ENCODE results near the gene SLC35F1.

Gene SLC35F1

DNA sequence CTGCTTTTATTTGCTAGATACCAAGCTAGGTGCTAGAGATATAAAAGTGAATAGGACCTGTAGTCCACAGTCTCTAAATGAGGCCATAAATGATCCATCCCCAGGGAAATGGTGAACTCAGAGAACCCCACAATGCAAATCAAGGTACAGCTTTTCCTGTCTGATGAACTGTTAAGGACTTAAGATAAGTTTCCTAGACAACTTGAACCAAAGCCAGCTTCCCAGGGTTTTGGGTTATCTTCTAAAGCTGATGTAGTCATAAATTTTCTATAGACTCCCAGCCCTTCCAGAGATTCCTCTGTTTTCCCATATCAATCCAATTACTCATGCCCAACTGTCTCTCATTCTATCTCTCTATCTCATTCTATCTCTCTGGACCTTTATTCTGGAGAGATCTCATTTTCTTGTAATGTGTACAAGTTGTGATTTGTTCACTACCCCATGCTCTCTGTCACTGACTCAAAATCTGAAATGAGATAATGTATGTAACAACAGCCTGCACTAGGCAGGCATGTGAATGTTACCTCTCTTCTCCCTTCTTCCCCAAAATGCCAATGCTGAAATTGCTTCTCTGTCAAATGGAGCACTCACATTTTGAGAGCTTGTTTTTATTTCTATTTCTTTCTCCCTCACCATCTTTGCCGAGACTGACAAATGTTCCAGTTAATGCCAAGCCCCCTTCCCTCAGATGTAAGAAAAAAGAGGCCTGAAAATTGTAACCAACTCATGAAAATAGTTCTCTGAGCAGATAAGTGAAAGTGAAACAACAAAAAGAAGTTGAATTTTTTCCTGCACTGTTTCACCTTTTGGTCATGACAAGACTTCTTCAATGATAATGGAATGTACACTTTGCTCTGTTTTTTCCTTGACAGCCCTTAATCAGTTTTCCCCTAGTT, 279.9 kb downstream of the SLC35F1 start:
- peak overlapping the region; percentile 75 for H3K27ac ChIP-seq (ENCODE audit: low read depth, low read length, severe bottlenecking)
- no peaks in the 10 kb centered on the region for H3K4me1 ChIP-seq (ENCODE audit: control insufficient read depth, insufficient read depth, low read length, poor library complexity, severe bottlenecking)
- H3K9me3 ChIP-seq (ENCODE audit: control insufficient read depth, low read length), result no peaks in the 10 kb centered on the region
- H3K4me3 ChIP-seq (ENCODE audit: extremely low read depth, insufficient read depth, low read length, poor library complexity, severe bottlenecking), result no peak overlapping the region
- no CpG with 5 or more reads among the region's 1 CpG for WGBS, 2 experiments (ENCODE audit: insufficient coverage in 2 of 2)
- H3K36me3 ChIP-seq (ENCODE audit: control insufficient read depth, insufficient read depth, low read length), result no peaks in the 10 kb centered on the region

DNA sequence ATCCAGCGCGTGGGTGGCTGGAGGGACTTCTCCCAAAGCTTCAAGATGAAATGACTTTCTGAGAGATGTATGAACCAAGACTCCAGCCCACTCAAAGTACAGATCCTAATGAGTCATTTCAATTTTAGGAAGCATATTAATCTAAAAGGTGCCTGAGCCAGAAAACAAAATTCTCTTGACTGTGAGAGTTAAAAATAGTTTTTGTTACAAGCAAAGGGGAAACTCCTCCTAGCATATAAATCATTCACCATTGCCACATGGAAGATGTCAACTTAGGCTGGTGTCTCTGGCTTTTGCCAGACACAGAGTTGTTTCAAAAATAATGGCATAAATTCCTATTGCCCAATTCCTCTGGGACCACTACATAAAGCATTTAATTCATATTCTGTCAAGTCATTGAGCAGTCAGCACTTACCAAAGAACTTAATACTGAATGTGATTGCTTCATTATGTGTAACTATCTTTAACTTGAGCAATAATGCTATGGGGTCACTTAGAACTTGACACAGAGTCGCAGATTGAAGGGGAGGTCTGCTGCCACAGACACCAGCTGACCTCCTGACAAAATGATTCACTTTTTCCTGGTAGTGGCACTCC, 280.6 kb downstream of the SLC35F1 start:
- H3K4me3 ChIP-seq (ENCODE audit: extremely low read depth, insufficient read depth, low read length, poor library complexity, severe bottlenecking), result no peak overlapping the region

DNA sequence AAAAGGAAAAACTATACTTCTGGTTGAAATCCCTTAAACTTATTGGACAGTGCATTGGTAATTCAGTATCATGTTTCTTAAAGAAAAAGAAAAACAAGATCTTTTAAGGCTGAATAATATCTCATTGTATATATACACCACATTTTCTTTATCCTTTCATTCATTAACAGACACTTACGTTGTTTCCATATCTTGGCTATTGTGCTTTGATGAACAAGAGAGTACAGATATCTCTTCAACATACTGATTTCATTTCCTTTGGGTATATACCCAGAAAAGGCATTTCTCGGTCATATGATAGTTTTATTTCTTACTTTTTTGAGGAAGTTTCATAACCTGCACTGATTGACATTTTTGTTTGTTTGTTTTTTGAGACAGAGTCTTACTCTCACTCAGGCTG, 281.5 kb downstream of the SLC35F1 start:
- WGBS, 2 experiments (ENCODE audit: insufficient coverage in 2 of 2), result no CpG with 5 or more reads among the region's 2 CpGs

More for the DNA sequence above, 280.6 kb downstream of the SLC35F1 start:
- Histone ChIP-seq H3K4me1 (ENCODE audit: control insufficient read depth, insufficient read depth, low read length, poor library complexity, severe bottlenecking) (no peaks in the 10 kb centered on the region), H3K27ac (ENCODE audit: low read depth, low read length, severe bottlenecking) (peak overlapping the region; percentile 75), H3K36me3 (ENCODE audit: control insufficient read depth, insufficient read depth, low read length) (no peaks in the 10 kb centered on the region), H3K9me3 (ENCODE audit: control insufficient read depth, low read length) (no peaks in the 10 kb centered on the region)
- WGBS, 2 experiments (ENCODE audit: insufficient coverage in 2 of 2), result no CpG with 5 or more reads among the region's 3 CpGs

GRCh38 chr6:118197539-118197938, 290.5 kb downstream of the SLC35F1 start:
- Histone ChIP-seq H3K27ac (ENCODE audit: low read depth, low read length, severe bottlenecking) (peak overlapping the region; percentile 46), H3K4me1 (ENCODE audit: control insufficient read depth, insufficient read depth, low read length, poor library complexity, severe bottlenecking) (no peaks in the 10 kb centered on the region), H3K36me3 (ENCODE audit: control insufficient read depth, insufficient read depth, low read length) (no peaks in the 10 kb centered on the region), H3K9me3 (ENCODE audit: control insufficient read depth, low read length) (no peaks in the 10 kb centered on the region), H3K4me3 (ENCODE audit: extremely low read depth, insufficient read depth, low read length, poor library complexity, severe bottlenecking) (no peak overlapping the region)
- WGBS, 2 experiments (ENCODE audit: insufficient coverage in 2 of 2), result 30 to 67% methylated on average over 1 of the region's 3 CpGs

More for the DNA sequence above, 281.5 kb downstream of the SLC35F1 start:
- Histone ChIP-seq H3K27ac (ENCODE audit: low read depth, low read length, severe bottlenecking) (no peak overlapping the region), H3K9me3 (ENCODE audit: control insufficient read depth, low read length) (no peaks in the 10 kb centered on the region), H3K36me3 (ENCODE audit: control insufficient read depth, insufficient read depth, low read length) (no peaks in the 10 kb centered on the region), H3K4me3 (ENCODE audit: extremely low read depth, insufficient read depth, low read length, poor library complexity, severe bottlenecking) (no peak overlapping the region), H3K4me1 (ENCODE audit: control insufficient read depth, insufficient read depth, low read length, poor library complexity, severe bottlenecking) (no peaks in the 10 kb centered on the region)

- no peaks in the 10 kb centered on the region for H3K36me3 ChIP-seq (ENCODE audit: control insufficient read depth, insufficient read depth, low read length)
- H3K27ac ChIP-seq (ENCODE audit: low read depth, low read length, severe bottlenecking), result peak overlapping the region; percentile 37
- H3K9me3 ChIP-seq (ENCODE audit: control insufficient read depth, low read length), result no peaks in the 10 kb centered on the region
- WGBS, 2 experiments (ENCODE audit: insufficient coverage in 2 of 2), result 22 to 50% methylated on average over 1 of the region's 1 CpG
- H3K4me1 ChIP-seq (ENCODE audit: control insufficient read depth, insufficient read depth, low read length, poor library complexity, severe bottlenecking), result no peaks in the 10 kb centered on the region
- H3K4me3 ChIP-seq (ENCODE audit: extremely low read depth, insufficient read depth, low read length, poor library complexity, severe bottlenecking), result no peak overlapping the region
Measured at GRCh38 chr6:118198746-118199145, 291.7 kb downstream of the SLC35F1 start.

DNA sequence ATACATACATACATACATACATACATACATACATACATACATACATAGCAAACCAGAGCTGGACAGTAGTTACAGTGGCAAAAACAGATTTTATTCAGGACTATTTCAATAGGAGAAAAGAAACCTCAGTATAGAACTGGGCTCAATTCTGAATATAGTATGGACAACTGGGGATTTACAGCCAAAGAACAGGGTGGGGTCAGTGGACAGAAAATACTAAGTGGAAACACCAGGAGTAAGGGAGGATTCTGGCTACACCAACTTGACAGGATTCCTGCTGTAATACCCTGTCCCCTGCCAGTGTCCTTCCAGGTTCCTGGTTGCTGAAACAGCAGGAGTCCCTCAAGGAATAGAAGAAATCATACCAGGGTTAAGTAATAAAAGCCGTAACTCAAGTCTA, 293.1 kb downstream of the SLC35F1 start:
- Histone ChIP-seq H3K36me3 (ENCODE audit: control insufficient read depth, insufficient read depth, low read length) (no peaks in the 10 kb centered on the region), H3K4me3 (ENCODE audit: extremely low read depth, insufficient read depth, low read length, poor library complexity, severe bottlenecking) (no peak overlapping the region), H3K9me3 (ENCODE audit: control insufficient read depth, low read length) (no peaks in the 10 kb centered on the region), H3K4me1 (ENCODE audit: control insufficient read depth, insufficient read depth, low read length, poor library complexity, severe bottlenecking) (no peaks in the 10 kb centered on the region), H3K27ac (ENCODE audit: low read depth, low read length, severe bottlenecking) (no peak overlapping the region)
- WGBS, 2 experiments (ENCODE audit: insufficient coverage in 2 of 2), result 80% methylated on average over 1 of the region's 1 CpG; no CpG with 5 or more reads in 1 of the 2 experiments

DNA sequence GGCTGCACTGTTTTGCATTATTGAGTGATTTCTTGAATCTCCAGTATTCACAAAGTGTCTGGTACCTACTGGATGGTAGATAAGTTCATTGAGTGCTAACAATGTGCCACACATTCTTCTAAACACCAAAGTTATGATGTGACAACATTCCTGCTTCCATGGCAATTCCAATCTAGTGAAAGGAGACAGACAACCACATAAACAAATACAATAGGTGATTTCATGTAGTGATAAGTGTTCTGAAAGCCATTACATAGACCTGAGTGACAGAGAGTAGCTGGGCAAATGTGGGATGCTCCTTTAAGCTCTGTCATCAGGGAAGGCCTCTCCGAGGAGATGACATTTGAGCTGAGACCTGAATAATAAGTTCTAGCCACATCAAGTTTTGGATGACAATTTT, 295.5 kb downstream of the SLC35F1 start:
- 100% methylated on average over 1 of the region's 1 CpG for WGBS, 2 experiments (ENCODE audit: insufficient coverage in 2 of 2)
- no peak overlapping the region for H3K4me3 ChIP-seq (ENCODE audit: extremely low read depth, insufficient read depth, low read length, poor library complexity, severe bottlenecking)
- H3K27ac ChIP-seq (ENCODE audit: low read depth, low read length, severe bottlenecking), result no peak overlapping the region
- H3K9me3 ChIP-seq (ENCODE audit: control insufficient read depth, low read length), result no peaks in the 10 kb centered on the region
- no peaks in the 10 kb centered on the region for H3K36me3 ChIP-seq (ENCODE audit: control insufficient read depth, insufficient read depth, low read length)
- no peaks in the 10 kb centered on the region for H3K4me1 ChIP-seq (ENCODE audit: control insufficient read depth, insufficient read depth, low read length, poor library complexity, severe bottlenecking)

- no peaks in the 10 kb centered on the region for H3K9me3 ChIP-seq (ENCODE audit: control insufficient read depth, low read length)
- H3K27ac ChIP-seq (ENCODE audit: low read depth, low read length, severe bottlenecking), result peak overlapping the region; percentile 47
- no peaks in the 10 kb centered on the region for H3K36me3 ChIP-seq (ENCODE audit: control insufficient read depth, insufficient read depth, low read length)
- H3K4me1 ChIP-seq (ENCODE audit: control insufficient read depth, insufficient read depth, low read length, poor library complexity, severe bottlenecking), result no peaks in the 10 kb centered on the region
- H3K4me3 ChIP-seq (ENCODE audit: extremely low read depth, insufficient read depth, low read length, poor library complexity, severe bottlenecking), result no peak overlapping the region
Measured at GRCh38 chr6:118203545-118203944, 296.5 kb downstream of the SLC35F1 start.

GRCh38 chr6:118206221-118206620, 299.2 kb downstream of the SLC35F1 start:
- no peaks in the 10 kb centered on the region for H3K36me3 ChIP-seq (ENCODE audit: control insufficient read depth, insufficient read depth, low read length)
- H3K9me3 ChIP-seq (ENCODE audit: control insufficient read depth, low read length), result no peaks in the 10 kb centered on the region
- no peak overlapping the region for H3K4me3 ChIP-seq (ENCODE audit: extremely low read depth, insufficient read depth, low read length, poor library complexity, severe bottlenecking)
- H3K27ac ChIP-seq (ENCODE audit: low read depth, low read length, severe bottlenecking), result no peak overlapping the region
- no peaks in the 10 kb centered on the region for H3K4me1 ChIP-seq (ENCODE audit: control insufficient read depth, insufficient read depth, low read length, poor library complexity, severe bottlenecking)
- no CpG with 5 or more reads among the region's 1 CpG for WGBS, 2 experiments (ENCODE audit: insufficient coverage in 2 of 2)

- Histone ChIP-seq H3K4me3 (ENCODE audit: extremely low read depth, insufficient read depth, low read length, poor library complexity, severe bottlenecking) (no peak overlapping the region), H3K4me1 (ENCODE audit: control insufficient read depth, insufficient read depth, low read length, poor library complexity, severe bottlenecking) (no peaks in the 10 kb centered on the region), H3K27ac (ENCODE audit: low read depth, low read length, severe bottlenecking) (no peak overlapping the region), H3K9me3 (ENCODE audit: control insufficient read depth, low read length) (no peaks in the 10 kb centered on the region), H3K36me3 (ENCODE audit: control insufficient read depth, insufficient read depth, low read length) (no peaks in the 10 kb centered on the region)
- 84 to 93% methylated on average over 2 to 7 of the region's 10 CpGs for WGBS, 2 experiments (ENCODE audit: insufficient coverage in 2 of 2)
Measured at GRCh38 chr6:118207947-118208346, 300.9 kb downstream of the SLC35F1 start.
